HL-60 (cell line): ENCODE measurements around the gene GFER.

Experiments
- DNase-seq, 2 experiments: peaks; one replicate each; pipeline ENCODE4 v3.0.0-alpha.2; 2010 to 2020; ENCODE audit warnings: low read depth in 1 of 2, low spot score in 1 of 2
- H3K27ac ChIP-seq: fragments of 250-450 bp; sonication (Bioruptor Pico); replicated peaks from 2 replicates; pipeline ENCODE4 v1.5.1; 2020; ENCODE audit warnings: mild to moderate bottlenecking, moderate library complexity
- H3K27me3 ChIP-seq: fragments of 250-450 bp; sonication (Bioruptor Pico); 2 replicates; pipeline ENCODE4 v1.5.1; 2021; ENCODE audit warnings: mild to moderate bottlenecking, moderate library complexity; ENCODE audit not compliant: insufficient read depth, poor library complexity, severe bottlenecking
- H3K4me3 ChIP-seq: replicated peaks from 2 replicates; pipeline ENCODE4 v1.5.1; 2011; ENCODE audit warnings: mild to moderate bottlenecking, control low read depth, low read length; ENCODE audit not compliant: insufficient read depth
- CTCF ChIP-seq: IDR thresholded peaks from one replicate; pipeline ENCODE4 v1.5.1; 2011; ENCODE audit warnings: low read length, control low read depth, inconsistent platforms; ENCODE audit not compliant: insufficient read depth
- GABPA ChIP-seq: IDR thresholded peaks from 2 replicates; pipeline ENCODE4 v1.6.1; 2012; ENCODE audit warnings: low read depth
- POLR2AphosphoS5 ChIP-seq: IDR thresholded peaks from 2 replicates; pipeline ENCODE4 v1.6.1; 2012; ENCODE audit warnings: low read depth
- REST ChIP-seq: IDR thresholded peaks from 2 replicates; pipeline ENCODE4 v1.6.1; 2012; ENCODE audit warnings: low read depth; ENCODE audit not compliant: insufficient replicate concordance
- SPI1 ChIP-seq: IDR thresholded peaks from 2 replicates; pipeline ENCODE4 v1.6.1; 2012; ENCODE audit warnings: low read depth, mild to moderate bottlenecking, borderline replicate concordance

Gene GFER

GRCh38 chr16:1942047-1942809, 41.8 kb upstream of the GFER start:
- DNase-seq = peak; percentile 84 to 97
- Histone ChIP-seq H3K27me3 (no peaks in the 10 kb centered on the region), H3K27ac (peak overlapping the region; percentile 85), H3K4me3 (peak overlapping the region; percentile 98)
- TF ChIP-seq POLR2AphosphoS5 = peak; percentile 54; the same call in 1 of the 2 replicates
- no peak for TF ChIP-seq GABPA
- peak; percentile 77 for TF ChIP-seq SPI1
- no peak for TF ChIP-seq REST
- TF ChIP-seq CTCF = no peak

GRCh38 chr16:1942810-1943726, 40.9 kb upstream of the GFER start, which contains the start of gene MSRB1:
MSRB1 (minus strand) TSS chr16:1943199; CDS start chr16:1943156, 43 bp downstream.
- H3K4me3 ChIP-seq = peak within 1 kb of the TSS; percentile 98
- DNase-seq = peak; percentile 95 to 100

GRCh38 chr16:1944612-1945199, 39.3 kb upstream of the GFER start:
- DNase-seq = no peak
- Histone ChIP-seq H3K27me3 (no peaks in the 10 kb centered on the region), H3K4me3 (no peak overlapping the region), H3K27ac (no peak overlapping the region)
- TF ChIP-seq REST = no peak
- TF ChIP-seq GABPA = no peak
- TF ChIP-seq SPI1 = no peak
- no peak for TF ChIP-seq POLR2AphosphoS5
- no peak for TF ChIP-seq CTCF

More at GRCh38 chr16:1942810-1943726, 40.9 kb upstream of the GFER start, which contains the start of gene MSRB1:
- Histone ChIP-seq H3K27me3 (no peaks in the 10 kb centered on the region), H3K27ac (peak within 1 kb of the TSS; percentile 85)
- TF ChIP-seq POLR2AphosphoS5 (peak; percentile 59; the same call in 1 of the 2 replicates), SPI1 (peak; percentile 64; the same call in 1 of the 2 replicates), CTCF (no peak)
